ENCODE data around the gene CLDN20.
A peak's percentile ranks its signal among the peaks of the same experiment; 100 is the strongest.

Gene CLDN20

GRCh38 chr6:155270561-155271091 lies 6.8 kb downstream of the CLDN20 start:
- DNase-seq (ENCODE audit: low spot score) = peak; percentile 68

- DNase-seq (ENCODE audit: low spot score) = no peak
These were observed 7.3 kb downstream of the CLDN20 start for GRCh38 chr6:155271145-155271544.

GRCh38 chr6:155272353-155273232 lies 8.8 kb downstream of the CLDN20 start:
- peak; percentile 84 for DNase-seq (ENCODE audit: low spot score)

GRCh38 chr6:155273431-155273830 lies 9.6 kb downstream of the CLDN20 start:
- peak; percentile 81 for DNase-seq (ENCODE audit: low spot score)

- no peak for DNase-seq (ENCODE audit: low spot score)
These were observed 10.3 kb downstream of the CLDN20 start for GRCh38 chr6:155274106-155274505.

- no peak for DNase-seq (ENCODE audit: low spot score)
These were observed 10.7 kb downstream of the CLDN20 start for GRCh38 chr6:155274533-155274932.

- peak; percentile 61 for DNase-seq (ENCODE audit: low spot score)
These were observed 12.1 kb downstream of the CLDN20 start for GRCh38 chr6:155275808-155276480.

GRCh38 chr6:155276638-155277037 lies 12.8 kb downstream of the CLDN20 start:
- peak; percentile 60 for DNase-seq (ENCODE audit: low spot score)

- no peak for DNase-seq (ENCODE audit: low spot score)
These were observed 14.7 kb downstream of the CLDN20 start for GRCh38 chr6:155278319-155279049.

- no peak for DNase-seq (ENCODE audit: low spot score)
These were observed 21.0 kb downstream of the CLDN20 start for GRCh38 chr6:155284775-155285174.

- DNase-seq (ENCODE audit: low spot score) = no peak
These were observed 23.9 kb downstream of the CLDN20 start for GRCh38 chr6:155287762-155288161.

GRCh38 chr6:155290491-155290890 lies 26.7 kb downstream of the CLDN20 start:
- no peak for DNase-seq (ENCODE audit: low spot score)

- DNase-seq (ENCODE audit: low spot score) = no peak
These were observed 27.5 kb downstream of the CLDN20 start for GRCh38 chr6:155291291-155291690.

- DNase-seq (ENCODE audit: low spot score) = no peak
These were observed 28.9 kb downstream of the CLDN20 start for GRCh38 chr6:155292711-155293110.

GRCh38 chr6:155297669-155298068 lies 33.9 kb downstream of the CLDN20 start:
- no peak for DNase-seq (ENCODE audit: low spot score)

GRCh38 chr6:155301867-155302266 lies 38.1 kb downstream of the CLDN20 start:
- no peak for DNase-seq (ENCODE audit: low spot score)

GRCh38 chr6:155303361-155303870 lies 39.6 kb downstream of the CLDN20 start:
- no peak for DNase-seq (ENCODE audit: low spot score)

- no peak for DNase-seq (ENCODE audit: low spot score)
These were observed 43.1 kb downstream of the CLDN20 start for GRCh38 chr6:155306958-155307357.

GRCh38 chr6:155309150-155309549 lies 45.3 kb downstream of the CLDN20 start:
- no peak for DNase-seq (ENCODE audit: low spot score)

- DNase-seq (ENCODE audit: low spot score) = no peak
These were observed 46.8 kb downstream of the CLDN20 start for GRCh38 chr6:155310596-155310995.

- DNase-seq (ENCODE audit: low spot score) = no peak
These were observed 47.3 kb downstream of the CLDN20 start for GRCh38 chr6:155311086-155311485.

GRCh38 chr6:155311583-155311982 lies 47.8 kb downstream of the CLDN20 start:
- DNase-seq (ENCODE audit: low spot score) = no peak
